GM18502 (cell line): Measurements from ENCODE around the gene LMO2.
A peak's percentile ranks its signal among the peaks of the same experiment; 100 is the strongest.
"Not testable (repeated sequence)": the region's sequence is repeated elsewhere in the genome, so short reads cannot be mapped to it uniquely, and the experiment has no call there.

Source experiments
- ATAC-seq: cut with Tn5 transposase; IDR thresholded peaks from one replicate; pipeline ENCODE4 v1.9.1; 2021; ENCODE audit warnings: mild to moderate bottlenecking; ENCODE audit not compliant: unreplicated experiment, poor library complexity

Gene LMO2

GRCh38 chr11:33829430-33830141, 62.3 kb downstream of the LMO2 start:
- ATAC-seq, result peak; percentile 64

- peak; percentile 37 for ATAC-seq
These were observed 63.1 kb downstream of the LMO2 start for GRCh38 chr11:33828604-33829429.

- no peak for ATAC-seq
These were observed 64.7 kb downstream of the LMO2 start for GRCh38 chr11:33827206-33827605.

GRCh38 chr11:33825854-33826560, 65.9 kb downstream of the LMO2 start:
- no peak for ATAC-seq

GRCh38 chr11:33822981-33823380, 68.9 kb downstream of the LMO2 start:
- not testable (repeated sequence) for ATAC-seq

GRCh38 chr11:33819278-33820035, 72.4 kb downstream of the LMO2 start:
- ATAC-seq, result no peak
